LoVo (cell line): Measurements from ENCODE around the gene SERINC4.

Experiments
- DNase-seq: peaks from one replicate; pipeline ENCODE4 v3.0.0-alpha.2; 2016; ENCODE audit warnings: low spot score

SERINC4 gene

DNA sequence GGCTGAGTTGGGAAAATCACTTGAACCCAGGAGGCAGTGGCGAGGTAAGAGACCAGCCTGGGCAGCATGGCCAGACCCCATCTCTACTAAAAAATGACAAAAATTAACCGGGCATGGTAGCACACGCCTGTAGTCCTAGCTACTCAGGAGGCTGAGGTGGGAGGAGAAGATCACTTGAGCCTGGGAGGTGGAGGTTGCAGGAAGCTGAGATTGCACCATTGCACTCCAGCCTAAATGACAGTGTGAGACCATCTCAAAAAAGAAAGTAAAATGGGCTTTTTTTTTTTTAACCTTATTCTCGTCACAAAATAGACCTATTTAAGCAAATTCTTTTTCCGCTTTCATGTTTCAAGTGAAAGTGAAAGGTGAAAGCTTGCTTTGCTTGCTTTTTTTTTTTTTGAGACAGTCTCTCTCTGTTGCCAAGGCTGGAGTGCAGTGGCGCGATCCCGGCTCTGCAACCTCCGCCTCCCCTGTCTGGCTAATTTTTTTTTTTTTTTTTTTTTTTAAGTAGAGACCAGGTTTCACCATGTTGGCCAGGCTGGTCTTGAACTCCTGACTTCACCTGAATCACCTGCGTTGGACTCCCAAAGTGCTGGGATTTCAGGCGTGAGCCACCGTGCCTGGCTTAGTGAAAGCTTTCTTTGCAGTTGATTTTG is 50.2 kb downstream of the SERINC4 start:
- no peak for DNase-seq

GRCh38 chr15:43748376-43748775 is 51.6 kb downstream of the SERINC4 start:
- DNase-seq = no peak

GRCh38 chr15:43746903-43747309 is 53.1 kb downstream of the SERINC4 start:
- peak; percentile 37 for DNase-seq

- DNase-seq = peak; percentile 94
These were observed 53.6 kb downstream of the SERINC4 start, which contains the start of gene PDIA3 for GRCh38 chr15:43746245-43746902. Gene PDIA3, plus strand, starts transcription at chr15:43746438. Its CDS starts 102 bp downstream, at chr15:43746540.
